ENCODE data around the gene NCSTN.

DNA sequence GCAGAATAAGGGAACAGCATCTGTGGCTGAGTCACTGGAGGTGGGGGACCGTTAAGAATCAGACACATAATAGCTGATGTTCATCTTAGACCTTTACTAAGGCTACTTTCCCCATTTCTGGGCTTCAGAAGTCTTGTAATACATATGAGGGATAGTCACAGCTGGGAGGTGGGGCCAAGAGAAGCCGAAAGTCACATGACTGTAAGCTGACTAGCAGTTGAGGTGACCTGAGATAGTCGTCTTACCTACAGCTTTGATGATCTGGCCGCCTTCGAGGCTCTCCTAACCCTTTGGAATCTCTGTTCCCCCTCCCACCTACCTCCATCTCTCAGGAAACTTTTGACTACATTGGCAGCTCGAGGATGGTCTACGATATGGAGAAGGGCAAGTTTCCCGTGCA is 9.4 kb downstream of the NCSTN start:
- TF ChIP-seq, protein P1, sequence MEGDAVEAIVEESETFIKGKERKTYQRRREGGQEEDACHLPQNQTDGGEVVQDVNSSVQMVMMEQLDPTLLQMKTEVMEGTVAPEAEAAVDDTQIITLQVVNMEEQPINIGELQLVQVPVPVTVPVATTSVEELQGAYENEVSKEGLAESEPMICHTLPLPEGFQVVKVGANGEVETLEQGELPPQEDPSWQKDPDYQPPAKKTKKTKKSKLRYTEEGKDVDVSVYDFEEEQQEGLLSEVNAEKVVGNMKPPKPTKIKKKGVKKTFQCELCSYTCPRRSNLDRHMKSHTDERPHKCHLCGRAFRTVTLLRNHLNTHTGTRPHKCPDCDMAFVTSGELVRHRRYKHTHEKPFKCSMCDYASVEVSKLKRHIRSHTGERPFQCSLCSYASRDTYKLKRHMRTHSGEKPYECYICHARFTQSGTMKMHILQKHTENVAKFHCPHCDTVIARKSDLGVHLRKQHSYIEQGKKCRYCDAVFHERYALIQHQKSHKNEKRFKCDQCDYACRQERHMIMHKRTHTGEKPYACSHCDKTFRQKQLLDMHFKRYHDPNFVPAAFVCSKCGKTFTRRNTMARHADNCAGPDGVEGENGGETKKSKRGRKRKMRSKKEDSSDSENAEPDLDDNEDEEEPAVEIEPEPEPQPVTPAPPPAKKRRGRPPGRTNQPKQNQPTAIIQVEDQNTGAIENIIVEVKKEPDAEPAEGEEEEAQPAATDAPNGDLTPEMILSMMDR (IDR thresholded peaks at IDR 0.05), result no peak
- TF ChIP-seq POLR2AphosphoS5 (IDR thresholded peaks at IDR 0.05) (no peak), POLR2A (IDR thresholded peaks at IDR 0.05) (no peak)

All from prostate gland (tissue), 2 donors.